Pericardium fibroblast (primary cell): ENCODE measurements around the gene TAS2R19. TPM values are rescaled to one million over a fixed set of nuclear protein-coding genes. Genes with fewer than 3 reads are reported as not detected.

Experiments used
- total RNA-seq: library from RNA; depleted of rRNA; stranded (reverse); fragments of >200 nt; gene quantifications from 2 replicates; pipeline ENCODE4 v1.2.3, GENCODE V29; 2015

TAS2R19 gene, protein sequence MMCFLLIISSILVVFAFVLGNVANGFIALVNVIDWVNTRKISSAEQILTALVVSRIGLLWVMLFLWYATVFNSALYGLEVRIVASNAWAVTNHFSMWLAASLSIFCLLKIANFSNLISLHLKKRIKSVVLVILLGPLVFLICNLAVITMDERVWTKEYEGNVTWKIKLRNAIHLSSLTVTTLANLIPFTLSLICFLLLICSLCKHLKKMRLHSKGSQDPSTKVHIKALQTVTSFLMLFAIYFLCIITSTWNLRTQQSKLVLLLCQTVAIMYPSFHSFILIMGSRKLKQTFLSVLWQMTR
- total RNA-seq: 0.17 and 0.35 TPM in 2 replicates

DNA sequence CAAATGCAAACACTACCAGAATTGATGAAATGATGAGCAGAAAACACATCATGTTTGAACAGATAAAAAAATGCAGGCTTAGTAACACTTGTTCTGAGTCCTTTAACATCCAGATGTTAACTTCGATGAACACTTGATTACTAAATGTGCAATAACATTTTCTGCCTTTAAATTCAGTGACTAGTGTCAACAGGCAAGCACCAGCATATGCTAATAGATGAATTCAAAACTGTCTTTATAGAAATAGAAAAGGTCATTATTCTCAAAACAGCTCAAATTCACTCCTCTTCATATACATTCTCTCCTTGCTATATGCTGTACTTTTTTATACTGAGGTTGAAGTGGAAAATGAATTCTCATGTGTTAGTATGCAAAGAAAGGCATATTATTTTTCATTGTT, at the start of gene TAS2R19:
Gene TAS2R19 (minus strand): TSS at position 101 of the 400 bp plus-strand sequence. CDS start 49 bp downstream, at position 52.

DNA sequence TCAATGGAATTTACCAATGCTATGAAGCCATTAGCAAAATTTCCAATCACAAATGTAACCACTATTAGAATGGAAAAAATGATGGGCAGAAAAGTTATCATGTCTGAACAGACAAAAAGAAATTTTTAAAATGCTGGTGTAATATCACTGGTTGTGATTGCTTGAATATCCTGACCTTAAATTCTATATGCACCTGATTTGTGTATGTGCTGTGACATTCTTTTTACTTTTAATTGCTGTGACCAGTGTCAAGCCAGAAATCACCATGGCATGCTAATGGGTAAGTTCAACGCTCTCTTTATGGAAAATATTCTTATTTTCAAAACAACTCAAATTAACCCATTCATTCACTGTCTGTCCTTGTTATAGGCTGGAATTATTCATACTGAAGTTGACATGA, 39.8 kb upstream of the TAS2R19 start, which contains the start of gene TAS2R46:
Gene TAS2R46 (minus strand): TSS at position 101 of the 400 bp plus-strand sequence. CDS start 0 bp downstream, at position 101.

DNA sequence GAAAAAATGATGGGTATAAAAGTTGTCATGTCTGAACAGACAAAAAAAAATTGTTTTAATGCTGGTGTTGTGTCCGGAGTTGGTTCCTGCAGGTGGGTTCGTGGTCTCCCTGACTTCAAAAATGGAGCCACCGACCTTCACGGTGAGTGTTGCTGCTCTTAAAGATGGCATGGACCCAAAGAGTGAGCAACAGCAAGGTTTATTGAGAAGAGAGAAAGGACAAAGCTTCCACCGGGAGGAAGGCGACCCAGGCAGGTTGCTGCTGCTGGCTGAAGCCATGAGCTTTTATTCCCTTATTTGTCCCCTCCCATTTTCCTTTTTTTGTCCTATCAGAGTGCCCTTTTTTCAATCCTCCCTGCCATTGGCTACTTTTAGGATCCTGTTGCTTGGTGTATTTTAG, 8.9 kb upstream of the TAS2R19 start, which contains the start of gene TAS2R31:
Gene TAS2R31 (minus strand): TSS at position 101 of the 400 bp plus-strand sequence. CDS start 72 bp downstream, at position 29.

DNA sequence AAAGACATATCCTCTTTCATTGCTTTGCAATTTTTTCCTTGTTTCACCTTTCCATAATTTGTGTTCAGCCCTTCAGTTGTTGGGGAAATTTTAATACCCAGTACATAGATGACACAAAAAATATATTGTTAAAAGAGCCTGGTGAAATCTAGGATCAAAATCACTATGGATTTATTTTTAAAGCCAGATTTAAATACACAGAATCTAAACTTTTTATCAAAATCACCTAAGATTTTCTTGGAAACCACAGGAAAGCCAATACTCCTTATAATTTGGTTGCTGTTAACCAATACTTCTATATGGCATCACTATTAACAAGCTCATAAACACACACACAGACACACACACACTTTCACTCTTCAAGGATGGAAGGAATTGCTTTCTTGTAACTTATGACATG, 24.2 kb downstream of the TAS2R19 start, which contains the start of gene TAS2R20:
Gene TAS2R20 (minus strand): TSS at position 101 of the 400 bp plus-strand sequence. CDS start 429 bp downstream, outside the sequence.

DNA sequence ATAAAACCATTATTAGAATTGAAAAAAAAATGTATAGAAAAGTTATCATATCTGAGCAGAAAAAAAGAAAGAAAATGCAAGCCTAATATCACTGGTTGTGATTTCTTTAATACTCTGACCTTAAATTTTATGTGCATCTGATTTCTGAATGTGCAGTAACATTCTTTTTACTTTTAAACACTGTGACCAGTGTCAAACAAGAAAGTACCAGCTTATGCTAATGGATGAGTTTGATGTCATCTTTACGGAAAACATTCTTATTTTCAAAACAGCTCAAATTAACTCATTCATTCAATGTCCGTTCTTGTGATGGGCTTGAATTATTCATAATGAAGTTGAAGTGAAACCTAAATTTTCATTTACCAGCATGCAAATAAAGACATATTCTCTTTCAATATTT, 35.6 kb downstream of the TAS2R19 start, which contains the start of gene TAS2R50:
Gene TAS2R50 (minus strand): TSS at position 101 of the 400 bp plus-strand sequence. CDS start 52 bp downstream, at position 49.

Other genes starting within 250 kb of the TAS2R19 start
- not detected in 2 replicates for gene TAS2R7, start 220.0 kb downstream of the TAS2R19 start, total RNA-seq
- not detected in 2 replicates for gene TAS2R8, start 215.3 kb downstream of the TAS2R19 start, total RNA-seq
- not detected in 2 replicates for gene TAS2R9, start 212.5 kb downstream of the TAS2R19 start, total RNA-seq
- 0.26 TPM in 1 of 2 replicates, not detected in the other for gene TAS2R10, start 196.3 kb downstream of the TAS2R19 start, total RNA-seq
- not detected in 2 replicates for gene PRR4, start 173.1 kb downstream of the TAS2R19 start, total RNA-seq
- gene PRH1, start 138.4 kb downstream of the TAS2R19 start, total RNA-seq: 2.6 and 4.1 TPM in 2 replicates
- gene TAS2R13, start 113.1 kb downstream of the TAS2R19 start, total RNA-seq: not detected in 2 replicates
- 2.3 TPM in 1 of 2 replicates, not detected in the other for gene PRH2, start 93.4 kb downstream of the TAS2R19 start, total RNA-seq
- 2.1 and 6.3 TPM in 2 replicates for gene TAS2R14, start 83.4 kb downstream of the TAS2R19 start, total RNA-seq
- 0.43 TPM in 1 of 2 replicates, not detected in the other for gene TAS2R50, start 35.7 kb downstream of the TAS2R19 start, total RNA-seq
- 0.68 and 0.93 TPM in 2 replicates for gene TAS2R20, start 24.3 kb downstream of the TAS2R19 start, total RNA-seq
- 0.35 TPM in 1 of 2 replicates, not detected in the other for gene TAS2R31, start 8.8 kb upstream of the TAS2R19 start, total RNA-seq
- not detected in 2 replicates for gene TAS2R46, start 39.7 kb upstream of the TAS2R19 start, total RNA-seq
- gene TAS2R43, start 69.7 kb upstream of the TAS2R19 start, total RNA-seq: not detected in 2 replicates
- 0.12 and 0.26 TPM in 2 replicates for gene TAS2R30, start 112.0 kb upstream of the TAS2R19 start, total RNA-seq
- 6.4 and 6.7 TPM in 2 replicates for gene SMIM10L1, start 148.6 kb upstream of the TAS2R19 start, total RNA-seq
- gene TAS2R42, start 164.3 kb upstream of the TAS2R19 start, total RNA-seq: not detected in 2 replicates
- gene PRB3, start 247.1 kb upstream of the TAS2R19 start, total RNA-seq: not detected in 2 replicates